ENCODE data around the gene CDH13.

- TF ChIP-seq POLR2AphosphoS5 (IDR thresholded peaks at IDR 0.05; ENCODE audit: low read depth, low read length) (no peak), FOXP2 (optimal IDR thresholded peaks at IDR 0.05; ENCODE audit: borderline replicate concordance, extremely low read depth, extremely low read length, insufficient read depth) (no peak), TAF1 (IDR thresholded peaks at IDR 0.05; ENCODE audit: borderline replicate concordance, insufficient read depth, low read length) (no peak), REST (IDR thresholded peaks at IDR 0.05; ENCODE audit: insufficient read depth in 1 of 2, low read depth in 2 of 2, low read length in 2 of 2) (no peak), SIN3A (IDR thresholded peaks at IDR 0.05; ENCODE audit: borderline replicate concordance, insufficient read depth, low read length) (no peak)
Measured at GRCh38 chr16:82835487-82836155, 208.9 kb downstream of the CDH13 start.
